HL-60 (cell line): ENCODE data around the gene SAG.

ENCODE experiments used
- CTCF ChIP-seq: IDR thresholded peaks from one replicate; pipeline ENCODE4 v1.5.1; 2011; ENCODE audit warnings: low read length, control low read depth, inconsistent platforms; ENCODE audit not compliant: insufficient read depth
- GABPA ChIP-seq: IDR thresholded peaks from 2 replicates; pipeline ENCODE4 v1.6.1; 2012; ENCODE audit warnings: low read depth
- POLR2AphosphoS5 ChIP-seq: IDR thresholded peaks from 2 replicates; pipeline ENCODE4 v1.6.1; 2012; ENCODE audit warnings: low read depth
- REST ChIP-seq: IDR thresholded peaks from 2 replicates; pipeline ENCODE4 v1.6.1; 2012; ENCODE audit warnings: low read depth; ENCODE audit not compliant: insufficient replicate concordance

- TF ChIP-seq CTCF, result no peak
- no peak for TF ChIP-seq REST
- TF ChIP-seq POLR2AphosphoS5, result no peak
- TF ChIP-seq GABPA, result no peak
These were observed 35.6 kb downstream of the SAG start for GRCh38 chr2:233343171-233343705.
